GM18951 (cell line): ENCODE results near the gene NUDT5.

ENCODE experiments used
- POLR2A ChIP-seq: IDR thresholded peaks from 4 replicates; pipeline ENCODE4 v1.6.1; 2011; ENCODE audit warnings: mild to moderate bottlenecking; ENCODE audit not compliant: insufficient read length, insufficient read depth; ENCODE audit errors: extremely low read depth
- in situ Hi-C: fragments of 300-500 bp; cut with MboI; formaldehyde crosslinking; loops from one replicate; pipeline ENCODE4 v1.12.0; 2022; ENCODE audit warnings: low sequenced_read_pairs, mixed read lengths, inconsistent platforms; ENCODE audit not compliant: unreplicated experiment

Gene NUDT5

DNA sequence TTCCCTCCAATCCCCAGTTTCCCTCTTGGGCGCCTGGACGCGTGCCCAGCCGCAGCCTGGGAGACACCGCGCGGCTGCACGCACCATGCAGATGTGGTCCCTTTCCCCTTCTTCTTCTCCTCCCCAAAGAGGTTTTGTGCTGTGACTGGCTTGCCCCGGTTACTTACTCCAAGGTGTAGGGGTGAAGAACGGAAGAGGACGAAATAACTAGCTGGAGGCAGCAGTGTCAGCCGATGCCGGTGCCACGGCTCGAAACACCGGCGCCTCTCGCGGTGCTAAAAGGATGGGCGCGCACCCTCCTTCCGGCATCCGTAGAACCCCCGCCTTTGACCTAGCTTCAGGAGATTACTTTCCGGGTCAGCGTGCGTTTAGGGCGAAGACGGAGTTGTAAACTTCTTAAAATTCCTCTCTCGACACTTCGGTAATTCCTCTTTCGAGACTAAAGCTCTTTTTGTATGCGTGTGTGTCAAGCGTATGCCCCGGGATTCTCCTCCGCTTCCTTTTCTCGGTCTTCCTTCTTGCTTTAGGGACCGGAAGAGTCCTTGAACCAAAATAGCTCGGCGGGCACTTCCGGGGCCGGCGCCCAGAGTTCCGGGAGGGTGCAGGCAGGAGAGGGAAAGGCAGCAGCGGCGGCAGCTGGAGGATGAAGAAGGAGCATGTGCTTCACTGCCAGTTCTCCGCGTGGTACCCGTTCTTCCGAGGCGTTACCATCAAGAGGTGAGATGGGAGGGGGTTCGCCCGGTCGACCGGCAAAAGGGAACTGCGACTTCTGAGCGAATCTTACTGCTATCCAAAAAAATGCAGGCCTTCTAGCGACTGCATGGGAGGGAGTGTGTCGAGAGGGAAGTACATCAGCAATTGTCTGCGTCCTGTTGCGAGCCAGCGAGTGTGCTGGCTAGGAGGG lies at the start of gene NUDT5, which contains the start of gene CDC123:
Gene NUDT5 (minus strand): TSS at position 289 of the 904 bp plus-strand sequence. CDS start 9,600 bp downstream, outside the sequence.
Gene CDC123 (plus strand): TSS at position 586 of the 904 bp plus-strand sequence. CDS start 58 bp downstream, at position 644.
- TF ChIP-seq POLR2A, result peak; percentile 67
- in situ Hi-C loops, result no loop called here

DNA sequence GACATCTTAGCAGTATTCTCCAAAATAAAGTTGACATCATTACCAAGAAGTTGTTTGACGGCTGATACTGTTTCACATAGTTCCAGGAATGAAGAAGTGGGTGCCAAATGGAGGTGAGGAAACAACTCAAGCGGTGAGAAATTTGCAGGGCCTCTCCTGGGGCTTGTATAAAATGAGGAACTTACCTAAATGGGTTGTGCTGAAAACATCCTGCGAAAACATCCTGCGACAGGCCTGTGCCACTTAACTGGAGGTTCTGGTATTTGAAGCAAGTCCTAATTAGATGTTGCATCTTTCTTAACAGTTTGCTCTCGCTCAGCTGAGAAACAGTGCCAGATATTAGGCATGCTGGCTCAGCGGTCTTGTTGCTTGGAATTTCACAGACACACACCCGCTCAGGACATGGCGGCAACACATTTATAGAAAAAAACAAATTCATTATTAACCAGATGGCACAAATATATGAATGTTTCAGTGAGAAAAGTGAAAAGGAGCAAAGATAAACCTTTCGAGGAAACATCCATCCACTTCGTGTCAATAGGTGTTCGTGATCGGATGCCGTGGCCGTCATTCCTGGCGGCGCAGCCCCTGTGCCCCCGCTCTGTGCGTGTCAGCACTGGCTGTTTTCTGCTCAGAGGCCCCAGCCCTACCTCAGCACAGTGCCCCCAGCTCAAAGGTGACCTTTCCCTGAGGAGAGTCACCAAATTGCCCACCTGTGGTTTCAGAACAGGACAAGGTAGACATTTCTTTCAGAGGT lies 48.4 kb upstream of the NUDT5 start:
- in situ Hi-C loops, result loop anchor here (25.0 kb wide), 2 partner anchors 643 to 818 kb away; no protein-coding TSS in a partner anchor
- no peak for TF ChIP-seq POLR2A

DNA sequence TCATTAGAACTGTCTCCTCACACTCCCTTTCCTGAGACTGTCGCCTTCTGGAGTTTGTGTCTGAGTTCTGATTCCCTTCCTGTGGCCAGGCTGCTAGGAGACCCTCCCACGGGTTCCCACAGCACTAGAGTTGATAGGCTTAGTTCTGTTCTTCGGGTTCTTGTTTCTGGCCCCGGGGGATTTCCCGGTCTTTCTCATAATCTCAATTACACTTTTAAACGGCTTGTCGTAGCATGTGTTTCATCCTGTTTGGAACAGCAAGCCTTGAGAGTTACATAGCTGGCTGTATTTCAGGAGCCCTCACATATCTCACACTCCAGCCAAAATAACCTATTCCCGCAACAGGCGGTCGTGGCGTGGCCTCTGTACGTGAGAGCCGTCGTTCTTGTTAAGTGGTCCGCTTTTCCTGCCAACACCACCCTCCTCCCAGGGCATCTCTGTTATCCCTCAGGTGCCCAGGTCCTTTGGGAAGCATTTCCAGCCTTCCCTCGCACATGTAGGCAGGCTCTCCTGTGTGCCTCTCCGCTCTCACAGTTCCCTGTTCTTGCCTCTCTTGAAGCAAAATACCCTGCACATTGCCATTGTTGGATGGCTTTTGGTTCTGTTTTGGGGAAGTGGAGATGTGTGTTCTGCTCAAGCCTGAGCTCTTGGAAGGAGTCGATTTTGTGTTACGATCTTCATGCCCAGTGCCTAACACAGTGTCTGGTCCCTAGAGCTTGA lies 46.3 kb upstream of the NUDT5 start:
- in situ Hi-C loops, result loop anchor here (25.0 kb wide), 2 partner anchors 645 to 820 kb away; no protein-coding TSS in a partner anchor
- TF ChIP-seq POLR2A, result no peak

DNA sequence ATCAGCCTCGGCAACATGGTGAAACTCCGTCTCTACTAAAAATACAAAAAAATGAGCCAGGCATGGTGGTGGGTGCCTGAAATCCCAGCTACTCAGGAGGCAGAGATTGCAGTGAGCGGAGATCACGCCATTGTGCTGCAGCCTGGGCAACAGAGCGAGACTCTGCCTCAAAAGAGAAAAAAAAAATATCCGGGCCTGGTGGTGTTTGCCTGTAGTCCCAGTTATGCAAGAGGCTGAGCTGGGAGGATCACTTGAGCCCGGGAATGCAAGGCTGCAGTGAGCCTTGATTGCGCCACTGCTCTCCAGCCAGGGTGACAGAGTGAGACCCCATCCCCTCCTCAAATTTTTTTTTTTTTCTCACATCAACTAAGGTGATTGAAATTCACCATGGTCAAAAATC lies 43.1 kb upstream of the NUDT5 start:
- no peak for TF ChIP-seq POLR2A
- in situ Hi-C loops, result loop anchor here (25.0 kb wide), 2 partner anchors 648 to 823 kb away; no protein-coding TSS in a partner anchor

DNA sequence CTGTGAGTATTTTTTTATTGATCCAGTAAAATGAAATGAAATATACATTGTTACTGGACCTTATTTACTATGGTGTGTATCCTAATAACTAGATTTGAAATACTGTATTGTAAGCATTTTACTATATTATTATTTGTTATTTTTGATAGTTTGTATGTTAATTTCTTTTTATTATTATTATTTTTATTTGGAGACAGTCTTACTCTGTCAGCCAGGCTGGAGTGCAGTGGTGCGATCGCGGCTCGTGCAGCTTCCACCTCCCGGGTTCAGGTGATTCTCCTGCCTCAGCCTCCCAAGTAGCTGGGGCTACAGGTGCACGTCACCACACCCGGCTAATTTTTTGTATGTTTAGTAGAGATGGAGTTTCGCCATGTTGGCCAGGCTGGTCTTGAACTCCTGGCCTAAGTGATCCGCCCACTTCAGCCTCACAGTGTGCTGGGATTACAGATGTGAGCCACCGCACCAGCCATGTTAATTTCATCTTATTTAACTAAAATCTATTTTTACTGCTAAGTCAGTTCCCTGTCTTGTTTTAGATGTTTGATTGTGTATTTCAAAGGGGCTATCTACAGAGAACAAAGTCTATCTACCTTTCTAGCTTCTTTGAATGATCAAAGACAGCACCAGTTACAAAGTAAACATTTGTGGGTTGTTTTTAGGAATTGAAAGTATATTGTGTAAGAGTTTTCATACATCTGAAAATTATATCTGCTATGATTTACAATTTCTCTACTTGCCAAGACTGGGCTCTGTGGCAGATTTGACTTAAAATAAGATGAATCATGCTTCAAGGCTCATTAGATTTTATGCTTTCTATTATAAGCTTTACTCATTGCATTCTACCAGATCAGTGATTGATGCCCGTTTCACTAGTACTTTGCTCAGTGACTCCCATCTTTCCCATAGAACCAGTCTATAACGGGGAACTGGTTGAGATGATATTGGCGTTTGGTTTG lies 41.9 kb upstream of the NUDT5 start:
- TF ChIP-seq POLR2A, result no peak
- in situ Hi-C loops, result loop anchor here (25.0 kb wide), 2 partner anchors 650 to 825 kb away; no protein-coding TSS in a partner anchor

DNA sequence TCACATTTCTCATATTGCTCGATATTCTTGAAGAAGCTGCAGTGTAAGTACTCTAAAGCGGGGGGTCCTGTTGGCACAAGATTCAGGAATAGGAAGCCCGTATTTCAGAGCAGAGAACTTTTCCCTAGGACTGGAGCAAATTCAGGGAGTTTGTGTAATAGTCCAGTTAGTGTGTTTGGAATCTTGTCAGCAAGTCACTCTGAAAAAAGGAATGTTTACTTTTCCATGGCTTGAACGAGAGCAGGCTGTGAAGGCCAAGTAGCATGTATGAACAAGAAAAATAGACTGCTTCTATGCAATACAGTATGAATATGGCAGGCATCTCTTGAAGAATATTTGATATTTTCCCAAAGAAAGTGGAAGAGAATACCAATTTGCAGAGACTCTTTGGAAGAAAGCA lies 40.1 kb upstream of the NUDT5 start:
- no peak for TF ChIP-seq POLR2A
- in situ Hi-C loops, result loop anchor here (25.0 kb wide), 2 partner anchors 652 to 827 kb away; no protein-coding TSS in a partner anchor

DNA sequence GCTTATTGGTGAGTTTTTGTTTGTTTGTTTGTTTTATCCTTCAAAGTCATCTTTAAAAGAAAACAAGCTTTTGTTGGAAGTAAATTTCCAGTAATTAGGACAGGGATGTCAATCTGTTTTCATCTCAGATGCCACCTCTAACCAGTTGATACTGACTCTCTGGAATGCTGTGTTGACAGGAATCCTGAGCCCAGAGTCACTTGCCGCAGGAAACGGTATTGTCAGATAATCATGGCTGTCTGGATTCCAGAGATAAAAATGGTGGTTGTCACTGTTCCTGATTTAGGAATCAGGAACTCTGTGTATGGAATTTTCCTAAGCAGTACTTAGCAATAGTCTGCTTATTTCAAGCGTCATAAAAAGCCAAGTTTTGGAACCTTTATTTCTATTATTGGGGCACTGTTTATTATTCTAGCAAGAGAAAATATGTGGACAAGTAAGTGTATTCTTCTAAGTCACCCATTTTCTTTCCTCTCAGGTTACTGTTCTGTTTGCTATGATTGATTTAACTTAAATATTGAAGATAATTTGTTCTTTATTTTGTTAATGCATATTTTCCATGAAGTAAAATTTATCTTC lies 39.5 kb upstream of the NUDT5 start:
- in situ Hi-C loops, result loop anchor here (25.0 kb wide), 2 partner anchors 652 to 827 kb away; no protein-coding TSS in a partner anchor
- TF ChIP-seq POLR2A, result no peak

DNA sequence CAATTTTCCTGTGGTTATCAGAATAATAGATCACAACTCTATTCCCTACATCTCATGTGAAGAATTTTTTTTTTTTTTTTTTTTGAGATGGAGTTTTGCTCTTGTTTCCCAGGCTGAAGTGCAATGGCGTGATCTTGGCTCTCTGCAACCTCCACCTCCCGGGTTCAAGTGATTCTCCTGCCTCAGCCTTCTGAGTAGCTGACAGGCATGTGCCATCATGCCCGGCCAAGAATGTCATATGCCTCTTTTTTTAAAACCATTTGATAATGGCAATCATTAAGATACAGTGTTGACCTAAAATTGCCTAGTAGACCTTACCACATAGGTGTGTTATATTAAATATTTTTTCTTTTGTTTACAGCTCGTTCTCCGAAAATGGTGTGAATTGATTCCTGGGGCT lies 39.0 kb upstream of the NUDT5 start:
- in situ Hi-C loops, result loop anchor here (25.0 kb wide), 2 partner anchors 653 to 828 kb away; no protein-coding TSS in a partner anchor

DNA sequence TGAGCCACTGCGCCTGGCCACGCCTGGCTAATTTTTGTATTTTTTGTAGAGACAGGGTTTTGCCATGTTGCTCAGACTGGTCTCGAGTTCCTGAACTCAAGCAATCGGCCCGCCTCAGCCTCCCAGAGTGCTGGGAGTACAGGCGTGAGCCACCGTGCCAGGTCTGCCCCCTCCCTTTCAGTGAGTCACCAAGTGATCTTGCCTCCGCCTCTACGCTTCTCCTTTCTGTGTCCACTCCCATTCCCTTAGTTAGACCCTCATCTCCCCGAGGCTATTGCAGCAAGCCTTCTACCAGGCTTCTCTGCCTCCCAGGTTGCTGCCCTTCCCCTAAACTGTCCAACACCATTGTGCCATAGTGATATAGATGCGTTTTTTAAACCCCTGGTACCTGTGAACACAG lies 33.2 kb upstream of the NUDT5 start:
- in situ Hi-C loops, result loop anchor here (25.0 kb wide), 2 partner anchors 658 to 833 kb away; no protein-coding TSS in a partner anchor
- no peak for TF ChIP-seq POLR2A

DNA sequence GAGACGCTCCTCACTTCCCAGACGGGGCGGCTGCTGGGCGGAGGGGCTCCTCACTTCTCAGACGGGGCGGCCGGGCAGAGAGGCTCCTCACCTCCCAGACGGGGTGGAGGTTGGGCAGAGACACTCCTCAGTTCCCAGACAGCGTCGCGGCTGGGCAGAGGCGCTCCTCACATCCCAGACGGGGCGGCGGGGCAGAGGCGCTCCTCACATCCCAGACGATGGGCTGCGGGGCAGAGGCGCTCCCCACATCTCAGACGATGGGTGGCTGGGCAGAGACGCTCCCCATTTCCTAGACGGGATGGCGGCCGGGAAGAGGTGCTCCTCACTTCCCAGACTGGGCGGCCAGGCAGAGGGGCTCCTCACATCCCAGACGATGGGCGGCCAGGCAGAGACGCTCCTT lies 30.7 kb upstream of the NUDT5 start:
- in situ Hi-C loops, result loop anchor here (25.0 kb wide), 2 partner anchors 661 to 836 kb away; no protein-coding TSS in a partner anchor

DNA sequence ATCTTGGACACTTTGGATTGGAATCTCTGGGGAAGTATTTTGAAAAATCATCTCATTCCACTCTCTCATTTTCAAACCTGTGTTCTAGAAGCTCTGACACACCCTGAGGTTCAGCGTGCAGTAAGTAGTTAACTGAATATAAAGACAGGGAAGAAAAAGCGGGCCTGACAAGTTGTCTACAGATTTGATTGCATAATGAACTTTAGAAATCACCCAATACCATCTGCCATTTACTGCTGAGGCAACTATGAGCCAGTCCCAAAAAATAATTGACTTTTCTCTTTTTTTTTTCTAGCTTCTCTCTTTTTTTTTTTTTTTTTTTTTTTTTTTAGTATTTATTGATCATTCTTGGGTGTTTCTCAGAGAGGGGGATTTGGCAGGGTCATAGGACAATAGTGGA lies 29.8 kb upstream of the NUDT5 start:
- in situ Hi-C loops, result loop anchor here (25.0 kb wide), 2 partner anchors 662 to 837 kb away; no protein-coding TSS in a partner anchor
- TF ChIP-seq POLR2A, result no peak
